ENCODE data around the gene RIPOR3. TPM values are rescaled to one million over a fixed set of nuclear protein-coding genes. Genes with fewer than 3 reads are reported as not detected.
A peak's percentile ranks its signal among the peaks of the same experiment; 100 is the strongest.

Gene RIPOR3
- total and polyA plus RNA-seq, 4 donors, result 5.6 to 90.3 (median 16.3) TPM

- Histone ChIP-seq H3K27ac (ENCODE audit: low read depth in 1 of 2, low read length in 2 of 2) (peak overlapping the region; percentile 91 to 99), H3K27me3 (ENCODE audit: control insufficient read depth in 4 of 4, insufficient read depth in 4 of 4, low read length in 3 of 4) (no peaks in the 10 kb centered on the region), H3K9ac (ENCODE audit: low read depth in 1 of 2, low read length in 2 of 2) (peak overlapping the region in 1 of 2 donors; percentile 43), H3K9me3 (ENCODE audit: control insufficient read depth in 4 of 4, low read length in 3 of 4) (no peaks in the 10 kb centered on the region), H3K4me3 (ENCODE audit: low read depth in 1 of 3, low read length in 3 of 3) (no peak overlapping the region), H3K36me3 (ENCODE audit: control insufficient read depth in 4 of 4, insufficient read depth in 3 of 4, low read depth in 1 of 4, low read length in 3 of 4) (no peaks in the 10 kb centered on the region), H3K4me1 (ENCODE audit: control insufficient read depth in 4 of 4, insufficient read depth in 4 of 4, low read length in 3 of 4) (peaks cover 20 to 51% (median 39%) of the 10 kb centered on the region in 4 donors)
- TF ChIP-seq RXRA (IDR thresholded peaks at IDR 0.05) (peak; percentile 75 to 84), NR2F2 (IDR thresholded peaks at IDR 0.05) (peak; percentile 77), HNF4A (conservative IDR thresholded peaks at IDR 0.05) (peak; percentile 66 to 75), CTCF (IDR thresholded peaks at IDR 0.05; ENCODE audit: low read depth, low read length, missing input control) (peak; percentile 57), JUND (IDR thresholded peaks at IDR 0.05) (peak; percentile 51 to 65), EGR1 (IDR thresholded peaks at IDR 0.05; ENCODE audit: low read depth in 2 of 2) (no peak), ZBTB33 (IDR thresholded peaks at IDR 0.05) (no peak), FOXA1 (IDR thresholded peaks at IDR 0.05) (peak; percentile 50), MAX (IDR thresholded peaks at IDR 0.05) (no peak), GABPA (IDR thresholded peaks at IDR 0.05 in 1 of 2, conservative IDR thresholded peaks at IDR 0.05 in 1 of 2) (peak in 1 of 2 donors; percentile 19), SP1 (IDR thresholded peaks at IDR 0.05) (peak; percentile 61), TAF1 (conservative IDR thresholded peaks at IDR 0.05) (no peak), HNF4G (IDR thresholded peaks at IDR 0.05) (peak; percentile 21), RAD21 (IDR thresholded peaks at IDR 0.05) (peak; percentile 88 to 91), YY1 (IDR thresholded peaks at IDR 0.05) (peak; percentile 93), FOXA2 (IDR thresholded peaks at IDR 0.05) (peak; percentile 84), ATF3 (IDR thresholded peaks at IDR 0.05) (peak; percentile 13)
- TF ChIP-seq, protein P1, sequence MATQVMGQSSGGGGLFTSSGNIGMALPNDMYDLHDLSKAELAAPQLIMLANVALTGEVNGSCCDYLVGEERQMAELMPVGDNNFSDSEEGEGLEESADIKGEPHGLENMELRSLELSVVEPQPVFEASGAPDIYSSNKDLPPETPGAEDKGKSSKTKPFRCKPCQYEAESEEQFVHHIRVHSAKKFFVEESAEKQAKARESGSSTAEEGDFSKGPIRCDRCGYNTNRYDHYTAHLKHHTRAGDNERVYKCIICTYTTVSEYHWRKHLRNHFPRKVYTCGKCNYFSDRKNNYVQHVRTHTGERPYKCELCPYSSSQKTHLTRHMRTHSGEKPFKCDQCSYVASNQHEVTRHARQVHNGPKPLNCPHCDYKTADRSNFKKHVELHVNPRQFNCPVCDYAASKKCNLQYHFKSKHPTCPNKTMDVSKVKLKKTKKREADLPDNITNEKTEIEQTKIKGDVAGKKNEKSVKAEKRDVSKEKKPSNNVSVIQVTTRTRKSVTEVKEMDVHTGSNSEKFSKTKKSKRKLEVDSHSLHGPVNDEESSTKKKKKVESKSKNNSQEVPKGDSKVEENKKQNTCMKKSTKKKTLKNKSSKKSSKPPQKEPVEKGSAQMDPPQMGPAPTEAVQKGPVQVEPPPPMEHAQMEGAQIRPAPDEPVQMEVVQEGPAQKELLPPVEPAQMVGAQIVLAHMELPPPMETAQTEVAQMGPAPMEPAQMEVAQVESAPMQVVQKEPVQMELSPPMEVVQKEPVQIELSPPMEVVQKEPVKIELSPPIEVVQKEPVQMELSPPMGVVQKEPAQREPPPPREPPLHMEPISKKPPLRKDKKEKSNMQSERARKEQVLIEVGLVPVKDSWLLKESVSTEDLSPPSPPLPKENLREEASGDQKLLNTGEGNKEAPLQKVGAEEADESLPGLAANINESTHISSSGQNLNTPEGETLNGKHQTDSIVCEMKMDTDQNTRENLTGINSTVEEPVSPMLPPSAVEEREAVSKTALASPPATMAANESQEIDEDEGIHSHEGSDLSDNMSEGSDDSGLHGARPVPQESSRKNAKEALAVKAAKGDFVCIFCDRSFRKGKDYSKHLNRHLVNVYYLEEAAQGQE (IDR thresholded peaks at IDR 0.05), result no peak
- no peak for DNase-seq (ENCODE audit: low spot score)
- WGBS, result 31% methylated on average over 10 of the region's 10 CpGs
These were observed 28.1 kb downstream of the RIPOR3 start for GRCh38 chr20:50663095-50663821.

Data from liver (tissue), 9 donors.